ENCODE measurements around the gene METTL27.
A peak's percentile ranks its signal among the peaks of the same experiment; 100 is the strongest.
"Not testable (repeated sequence)": the region's sequence is repeated elsewhere in the genome, so short reads cannot be mapped to it uniquely, and the experiment has no call there.

Gene METTL27

DNA sequence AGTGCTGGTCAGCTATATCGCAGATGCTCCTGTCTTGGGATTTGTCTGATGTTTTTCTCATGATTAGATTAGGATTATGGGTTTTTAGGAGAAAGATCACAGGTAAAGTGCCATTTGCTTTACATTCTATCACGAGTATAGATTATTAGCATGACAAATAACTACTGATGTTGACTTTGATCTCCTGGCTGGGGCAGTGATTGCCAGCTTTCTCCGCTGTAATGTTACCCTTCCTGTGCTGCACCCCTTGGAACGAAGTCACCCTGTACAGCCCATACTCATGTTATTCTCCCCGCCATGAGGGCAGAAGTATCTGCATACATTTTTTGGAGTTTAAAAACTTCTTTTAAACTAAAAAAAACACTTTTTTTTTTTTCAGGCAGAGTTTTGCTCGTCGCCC, 22.3 kb downstream of the METTL27 start:
- no peak for DNase-seq (ENCODE audit: low spot score)

DNA sequence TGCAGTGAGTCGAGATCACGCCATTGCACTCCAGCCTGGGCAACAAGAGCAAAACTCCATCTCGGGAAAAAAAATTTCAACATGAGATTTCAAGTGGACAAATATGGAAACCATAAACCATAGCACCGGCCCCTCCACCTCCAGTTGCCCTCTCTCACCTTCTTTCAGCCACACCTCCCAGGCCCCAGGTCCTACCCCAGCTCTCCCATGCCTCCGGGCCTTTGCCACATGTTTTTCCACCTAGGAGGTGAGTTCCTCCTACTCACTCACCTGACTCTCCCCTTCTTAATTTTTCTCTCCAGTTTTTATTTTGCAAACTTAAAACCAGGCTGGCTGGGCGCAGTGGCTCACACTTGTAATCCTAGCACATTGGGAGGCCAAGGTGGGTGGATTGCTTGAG, 25.2 kb downstream of the METTL27 start:
- DNase-seq (ENCODE audit: low spot score): no peak

DNA sequence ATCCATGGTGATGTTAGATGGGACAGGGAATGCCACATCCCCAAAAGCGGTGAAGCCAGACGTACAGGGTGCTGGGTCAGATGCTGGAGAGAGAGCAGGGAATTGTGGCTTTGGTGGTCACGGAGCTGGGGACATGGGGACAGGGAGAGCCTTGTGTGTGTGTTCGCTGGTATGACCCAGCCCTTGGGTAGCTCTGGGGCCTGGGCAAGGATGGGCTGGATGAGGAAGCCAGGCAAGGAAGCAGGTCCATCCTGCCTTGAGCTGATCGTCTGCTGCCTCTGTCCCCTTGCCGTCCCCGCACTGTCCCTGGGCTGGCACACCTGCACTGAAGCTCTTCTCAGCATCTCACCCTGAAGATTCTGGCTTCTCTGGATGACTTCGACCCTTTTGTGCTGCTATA, 26.9 kb downstream of the METTL27 start:
- no peak for DNase-seq (ENCODE audit: low spot score)

DNA sequence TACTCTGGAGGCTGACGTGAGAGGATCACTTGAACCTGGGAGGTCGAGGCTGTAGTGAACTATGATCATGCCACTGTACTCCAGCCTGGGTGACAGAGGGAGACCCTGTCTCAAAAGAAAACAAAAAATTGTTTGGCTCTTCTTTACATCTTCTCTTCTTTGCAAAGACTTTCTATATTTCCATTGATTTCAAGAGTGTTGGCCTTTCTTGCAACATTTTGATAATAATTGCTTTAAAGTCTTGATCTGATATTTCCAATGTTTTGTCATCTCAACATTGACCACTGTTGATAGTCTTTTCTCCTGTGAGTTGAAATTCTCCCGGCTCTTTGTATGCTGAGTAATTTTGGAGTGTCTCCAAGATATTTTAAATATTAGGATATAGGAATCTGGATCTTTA, 29.3 kb downstream of the METTL27 start:
- no peak for DNase-seq (ENCODE audit: low spot score)

DNA sequence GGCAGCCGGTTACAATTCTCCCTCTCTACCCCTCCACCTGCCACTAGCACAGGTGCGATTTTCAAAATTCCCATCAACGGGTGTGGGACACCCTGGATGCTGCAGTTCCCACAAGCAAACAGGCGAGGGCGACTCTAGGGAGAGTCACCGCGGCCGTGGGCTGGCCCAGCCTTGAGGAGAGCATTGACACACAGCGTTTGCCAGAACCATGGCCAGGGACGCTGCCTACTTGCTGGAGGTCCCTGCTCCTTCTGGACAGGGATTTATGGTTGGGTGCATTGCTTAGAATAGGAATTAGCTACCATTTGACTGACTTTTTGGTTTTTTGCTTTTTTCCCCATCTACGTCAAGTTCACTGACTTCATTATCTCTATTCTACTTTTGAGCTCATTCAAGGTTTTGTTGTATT, 30.6 kb downstream of the METTL27 start:
- peak; percentile 75 for DNase-seq (ENCODE audit: low spot score)

DNA sequence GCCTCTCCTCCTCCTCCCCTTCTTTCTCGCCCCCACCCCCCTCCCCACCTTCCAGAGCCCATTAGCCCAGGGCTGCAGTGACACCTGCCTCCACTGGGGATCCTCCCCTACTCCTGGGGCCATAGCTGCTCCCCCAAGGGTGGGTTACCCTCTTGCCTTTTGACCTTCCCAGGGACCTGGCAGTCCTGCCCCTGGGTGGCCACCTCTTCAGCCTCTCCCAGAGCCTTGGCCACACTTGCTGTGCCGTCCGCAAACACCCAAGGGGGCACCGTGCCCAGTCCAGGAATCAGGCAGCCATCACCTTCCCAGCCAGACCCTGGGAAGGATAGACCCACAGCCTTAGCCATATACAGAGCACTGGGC, 31.3 kb downstream of the METTL27 start:
- no peak for DNase-seq (ENCODE audit: low spot score)

DNA sequence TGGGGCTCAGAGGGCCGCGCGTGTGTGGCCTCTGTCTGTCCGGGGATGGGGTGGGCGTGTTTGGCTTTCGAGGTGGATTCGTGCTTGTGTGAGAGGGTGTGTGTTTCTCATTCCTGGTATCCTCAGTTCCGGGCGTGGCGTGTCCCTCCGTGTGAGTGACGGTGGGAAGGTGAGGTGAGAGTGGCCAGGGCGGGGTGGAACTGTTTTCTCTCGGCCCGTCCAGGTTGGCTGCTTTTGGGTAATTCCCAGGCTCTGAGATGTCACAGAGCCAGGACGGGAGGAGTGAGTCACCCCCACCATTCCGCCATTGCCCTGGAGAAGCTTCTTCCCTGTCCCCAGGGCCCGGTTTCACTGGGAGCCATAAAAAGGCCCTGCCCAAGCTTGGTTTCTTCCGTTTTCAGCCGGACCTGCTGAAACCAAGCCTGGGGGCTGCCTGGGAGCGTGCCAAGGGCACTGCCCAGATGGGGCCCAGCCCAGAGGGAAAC, 32.8 kb downstream of the METTL27 start:
- DNase-seq (ENCODE audit: low spot score): no peak

DNA sequence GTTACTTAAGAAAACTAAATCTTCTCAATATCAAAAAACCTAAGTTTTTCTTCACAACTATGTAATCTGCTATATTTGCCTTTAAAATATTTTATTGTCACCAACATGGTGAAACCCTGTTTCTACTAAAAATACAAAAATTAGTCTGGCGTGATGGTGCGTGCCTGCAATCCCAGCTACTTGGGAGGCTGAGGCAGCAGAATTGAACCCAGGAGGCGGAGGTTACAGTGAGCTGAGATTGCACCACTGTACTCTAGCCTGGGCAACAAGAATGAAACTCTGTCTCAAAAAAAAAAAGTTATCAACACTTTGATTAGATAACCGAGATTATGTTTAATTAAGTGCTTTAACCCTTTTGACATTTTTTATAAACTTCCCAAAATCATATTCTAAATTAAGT, 39.9 kb downstream of the METTL27 start:
- no peak for DNase-seq (ENCODE audit: low spot score)

DNA sequence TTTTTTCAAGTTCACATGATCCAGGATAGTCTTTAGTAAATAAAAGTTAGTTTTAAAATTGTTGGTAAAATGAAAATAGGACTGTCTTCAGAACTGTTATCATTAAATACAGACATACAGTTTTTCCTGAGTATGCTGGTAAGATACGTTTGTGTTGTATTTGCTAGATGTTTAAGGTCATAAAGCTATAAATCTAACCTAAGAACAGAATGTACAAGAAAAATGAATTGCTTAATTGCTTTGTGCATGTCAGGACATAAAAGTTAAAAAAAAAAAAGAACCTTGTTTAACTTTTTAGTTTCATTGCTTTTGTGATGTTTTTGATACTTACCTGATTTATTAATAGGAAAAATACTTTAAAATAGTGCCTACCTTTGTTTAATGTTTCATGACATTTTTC, 40.7 kb downstream of the METTL27 start:
- no peak for DNase-seq (ENCODE audit: low spot score)

DNA sequence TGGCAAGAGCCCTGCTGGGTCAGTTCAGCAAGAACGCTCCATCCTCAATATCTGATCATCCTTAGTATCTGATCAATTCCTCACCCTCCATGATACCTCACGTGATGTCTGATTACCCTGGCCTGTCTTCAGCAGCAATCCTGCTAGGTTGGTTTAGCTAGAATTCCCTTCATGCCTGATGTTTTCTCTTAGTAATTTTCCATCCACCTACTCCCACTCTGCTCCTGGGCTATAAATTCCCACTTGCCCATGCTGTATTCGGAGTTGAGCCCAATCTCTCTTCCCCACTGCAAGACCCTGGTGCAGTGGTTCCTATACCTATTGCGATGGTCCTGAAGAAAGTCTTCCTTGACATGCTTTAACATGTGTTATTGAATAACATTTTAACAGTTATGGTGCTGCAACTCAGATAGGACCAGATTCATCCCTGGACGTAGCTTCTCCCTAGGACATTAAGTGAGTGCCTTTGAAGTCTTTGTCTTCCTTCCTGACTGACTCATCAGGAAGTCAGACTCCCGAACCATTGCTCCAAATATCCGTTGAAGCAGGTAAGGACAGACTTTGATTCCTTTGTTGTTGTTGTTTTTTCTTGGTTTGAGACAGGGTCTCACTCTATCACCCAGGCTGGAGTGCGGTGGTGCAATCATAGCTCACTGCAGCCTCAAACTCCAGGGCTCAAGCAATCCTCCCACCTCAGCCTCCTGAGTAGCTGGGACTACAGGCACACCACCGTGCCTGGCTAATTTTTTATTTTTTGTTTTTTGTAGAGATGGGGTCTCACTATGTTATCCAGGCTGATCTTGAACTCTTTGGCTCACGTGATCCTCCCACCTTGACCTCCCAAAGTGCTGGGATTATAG, 42.8 kb downstream of the METTL27 start:
- DNase-seq (ENCODE audit: low spot score): no peak

DNA sequence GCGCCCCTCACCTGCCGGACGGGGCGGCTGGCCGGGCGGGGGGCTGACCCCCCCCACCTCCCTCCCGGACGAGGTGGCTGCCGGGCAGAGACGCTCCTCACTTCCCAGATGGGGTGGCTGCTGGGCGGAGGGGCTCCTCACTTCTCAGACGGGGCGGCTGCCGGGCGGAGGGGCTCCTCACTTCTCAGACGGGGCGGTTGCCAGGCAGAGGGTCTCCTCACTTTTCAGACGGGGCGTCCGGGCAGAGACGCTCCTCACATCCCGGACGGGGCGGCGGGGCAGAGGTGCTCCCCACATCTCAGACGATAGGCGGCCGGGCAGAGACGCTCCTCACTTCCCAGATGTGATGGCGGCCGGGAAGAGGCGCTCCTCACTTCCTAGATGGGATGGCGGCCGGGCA, 45.1 kb downstream of the METTL27 start:
- not testable (repeated sequence) for DNase-seq (ENCODE audit: low spot score)

DNA sequence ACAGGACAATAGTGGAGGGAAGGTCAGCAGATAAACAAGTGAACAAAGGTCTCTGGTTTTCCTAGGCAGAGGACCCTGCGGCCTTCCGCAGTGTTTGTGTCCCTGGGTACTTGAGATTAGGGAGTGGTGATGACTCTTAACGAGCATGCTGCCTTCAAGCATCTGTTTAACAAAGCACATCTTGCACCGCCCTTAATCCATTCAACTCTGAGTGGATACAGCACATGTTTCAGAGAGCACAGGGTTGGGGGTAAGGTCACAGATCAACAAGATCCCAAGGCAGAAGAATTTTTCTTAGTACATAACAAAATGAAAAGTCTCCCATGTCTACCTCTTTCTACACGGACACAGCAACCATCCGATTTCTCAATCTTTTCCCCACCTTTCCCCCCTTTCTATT, 45.7 kb downstream of the METTL27 start:
- DNase-seq (ENCODE audit: low spot score): not testable (repeated sequence)

DNA sequence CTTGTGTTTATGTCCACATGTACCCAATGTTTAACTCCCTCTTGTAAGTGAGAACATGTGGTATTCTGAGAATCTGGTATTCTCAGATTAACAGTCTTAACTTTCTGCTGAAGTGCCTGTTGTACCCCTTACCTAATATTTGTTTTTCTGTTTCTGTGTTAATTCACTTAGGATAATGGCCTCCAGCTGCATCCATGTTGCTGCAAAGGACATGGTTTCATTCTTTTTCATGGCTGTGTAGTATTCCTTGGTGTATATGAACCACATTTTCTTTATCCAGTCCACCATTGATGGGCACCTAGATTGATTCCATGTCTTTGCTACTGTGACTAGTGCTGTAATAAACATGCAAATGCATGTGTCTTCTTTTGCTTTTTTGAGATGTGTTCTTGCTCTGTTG, 47.1 kb downstream of the METTL27 start:
- DNase-seq (ENCODE audit: low spot score): not testable (repeated sequence)

DNA sequence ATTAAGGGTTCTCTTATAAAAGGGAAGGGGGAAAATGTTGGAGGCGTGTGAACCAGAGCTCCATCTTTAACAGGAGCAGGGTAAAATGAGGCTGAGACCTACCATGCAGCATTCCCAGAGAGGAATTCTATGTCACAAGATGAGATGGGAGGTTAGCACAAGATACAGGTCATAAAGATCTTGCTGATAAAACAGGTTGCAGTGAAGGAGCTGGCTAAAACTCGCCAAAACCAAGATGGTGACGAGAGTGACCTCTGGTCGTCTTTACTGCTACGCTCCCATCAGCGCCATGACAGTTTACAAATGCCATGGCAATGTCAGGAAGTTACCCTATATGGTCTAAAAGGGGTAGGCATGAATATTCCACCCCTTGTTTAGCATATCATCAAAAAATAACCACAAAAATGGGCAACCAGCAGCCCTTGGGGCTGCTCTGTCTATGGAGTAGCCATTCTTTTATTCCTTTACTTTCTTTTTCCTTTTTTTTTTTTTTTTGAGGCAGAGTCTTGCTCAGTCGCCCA, 51.1 kb downstream of the METTL27 start:
- DNase-seq (ENCODE audit: low spot score): not testable (repeated sequence)

DNA sequence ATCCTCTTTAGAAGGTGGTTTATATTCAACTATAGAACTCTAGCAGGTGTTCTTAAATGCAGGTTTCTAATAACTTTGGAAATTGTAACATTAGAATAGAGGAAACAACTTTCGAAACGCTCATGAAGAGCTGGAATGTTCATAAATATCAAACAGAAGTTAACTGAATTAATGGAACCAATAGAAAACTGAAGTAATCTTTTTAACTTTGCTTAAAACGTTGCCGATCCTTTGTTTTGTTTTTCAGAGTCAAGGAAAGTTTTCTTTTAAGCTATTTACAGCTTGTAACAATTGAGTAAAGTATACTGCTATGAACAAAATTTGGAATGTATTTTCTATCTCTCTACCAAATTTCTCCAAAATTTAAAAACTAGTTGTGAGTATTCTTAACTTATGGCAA, 53.3 kb downstream of the METTL27 start:
- no peak for DNase-seq (ENCODE audit: low spot score)

DNA sequence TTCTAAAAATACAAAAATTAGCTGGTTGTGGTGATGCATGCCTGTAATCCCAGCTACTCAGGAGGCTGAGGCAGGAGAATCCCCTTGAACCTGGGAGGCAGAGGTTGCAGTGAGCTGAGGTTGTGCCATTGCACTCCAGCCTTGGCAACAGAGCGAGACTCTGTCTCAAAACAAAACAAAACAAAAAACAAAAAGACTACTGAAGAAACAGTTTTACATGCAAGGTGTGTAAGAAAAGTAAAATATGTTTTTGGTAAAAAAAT, 54.6 kb downstream of the METTL27 start:
- not testable (repeated sequence) for DNase-seq (ENCODE audit: low spot score)

DNA sequence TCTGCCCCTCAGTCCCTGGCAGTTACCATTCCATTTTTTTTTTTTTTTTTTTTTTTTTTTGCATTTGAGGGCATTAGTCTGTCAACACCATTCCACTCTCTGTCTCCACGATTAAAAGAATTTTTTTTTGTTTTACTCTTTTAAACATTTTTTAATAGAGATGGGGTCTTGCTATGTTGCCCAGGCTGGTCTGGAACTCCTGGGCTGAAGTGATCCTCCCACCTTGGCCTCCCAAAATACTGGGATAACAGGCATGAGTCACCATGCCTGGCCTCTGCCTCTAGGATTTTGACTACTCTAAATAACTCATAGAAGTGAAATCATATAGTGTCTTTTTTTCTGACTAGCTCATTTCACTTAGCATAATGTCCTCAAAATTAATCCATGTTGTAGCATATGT, 55.7 kb downstream of the METTL27 start:
- no peak for DNase-seq (ENCODE audit: low spot score)
